ENCODE measurements around the gene ADAM30. TPM values are rescaled to one million over a fixed set of nuclear protein-coding genes. Genes with fewer than 3 reads are reported as not detected.

Gene ADAM30
- polyA plus RNA-seq, 1 donor: not detected

DNA sequence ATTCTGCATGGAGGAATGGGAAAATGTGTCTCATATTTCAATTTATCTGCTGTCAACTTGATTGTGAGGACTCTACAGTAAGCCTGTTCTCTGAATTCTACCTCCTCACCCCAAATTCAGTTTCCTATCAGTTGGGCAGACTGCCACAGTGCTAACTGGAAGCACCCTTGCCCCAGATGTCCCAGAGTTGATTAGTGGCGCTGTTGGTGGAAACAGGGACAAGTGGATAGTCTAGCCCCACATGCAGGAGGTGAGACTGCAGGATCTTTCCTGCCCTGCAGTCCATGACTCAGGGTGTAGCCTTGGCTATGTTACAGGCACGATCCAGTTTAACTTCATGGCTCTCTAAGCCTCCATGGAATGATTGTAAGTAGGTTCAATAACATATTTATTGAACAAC, 22.1 kb downstream of the ADAM30 start:
- Histone ChIP-seq H3K9me3 (ENCODE audit: control insufficient read depth, low read depth, low read length) (no peaks in the 10 kb centered on the region), H3K27me3 (ENCODE audit: control insufficient read depth, insufficient read depth, low read length) (no peaks in the 10 kb centered on the region), H3K4me1 (ENCODE audit: control insufficient read depth, insufficient read depth, low read length) (peaks cover 6% of the 10 kb centered on the region), H3K36me3 (ENCODE audit: control insufficient read depth, insufficient read depth, low read length) (no peaks in the 10 kb centered on the region), H3K4me3 (ENCODE audit: low read length) (no peak overlapping the region), H3K27ac (ENCODE audit: low read length) (no peak overlapping the region)
- no CpG with 5 or more reads among the region's 2 CpGs for WGBS (ENCODE audit: insufficient coverage, low lambda C conversion rate)
- DNase-seq: no peak

DNA sequence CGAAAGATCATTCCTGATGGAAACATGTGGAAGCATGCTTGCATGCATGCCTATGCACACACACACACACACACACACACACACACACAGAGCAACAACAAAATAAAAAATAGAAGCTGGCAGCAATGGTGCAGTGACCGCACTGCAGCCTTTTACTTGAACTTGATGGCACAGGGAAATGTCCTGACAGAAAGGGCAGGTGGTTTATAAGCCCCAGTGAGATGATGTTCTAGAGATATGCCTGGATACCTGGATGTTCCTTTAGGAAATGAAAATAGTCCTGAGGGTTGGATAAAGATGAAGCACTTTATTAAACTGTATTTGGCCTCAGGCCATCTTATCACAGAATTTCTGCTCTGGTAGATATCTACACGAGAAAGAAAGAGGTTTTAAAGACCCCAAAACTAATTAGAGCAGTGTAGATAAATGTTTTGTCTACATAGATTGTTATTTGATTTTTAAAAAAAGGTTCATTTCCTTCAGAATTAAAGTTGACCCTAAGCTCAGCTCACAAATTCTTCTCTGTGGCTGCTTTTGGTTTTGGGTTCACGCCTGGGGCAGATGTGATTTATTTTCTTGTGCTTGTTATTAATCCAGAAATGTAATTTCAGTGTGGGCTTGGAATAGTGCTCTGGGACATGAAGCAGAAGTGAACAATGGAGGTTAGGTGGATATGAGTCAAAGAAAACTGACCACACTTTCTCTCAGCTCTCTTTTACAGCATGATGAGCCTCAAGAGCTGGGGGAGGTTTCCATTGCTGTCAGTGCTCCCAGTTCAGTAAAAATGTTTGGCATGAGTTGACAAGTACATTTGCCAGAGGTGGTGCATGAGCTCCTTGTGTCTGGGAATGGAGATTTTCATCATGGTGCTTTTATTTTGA, 22.9 kb downstream of the ADAM30 start:
- DNase-seq: no peak
- H3K4me1 ChIP-seq (ENCODE audit: control insufficient read depth, insufficient read depth, low read length): peaks cover 6% of the 10 kb centered on the region
- no peaks in the 10 kb centered on the region for H3K9me3 ChIP-seq (ENCODE audit: control insufficient read depth, low read depth, low read length)
- H3K27me3 ChIP-seq (ENCODE audit: control insufficient read depth, insufficient read depth, low read length): no peaks in the 10 kb centered on the region
- no peaks in the 10 kb centered on the region for H3K36me3 ChIP-seq (ENCODE audit: control insufficient read depth, insufficient read depth, low read length)
- no peak overlapping the region for H3K4me3 ChIP-seq (ENCODE audit: low read length)
- H3K27ac ChIP-seq (ENCODE audit: low read length): no peak overlapping the region
- 50% methylated on average over 1 of the region's 4 CpGs for WGBS (ENCODE audit: insufficient coverage, low lambda C conversion rate)

GRCh38 chr1:119871881-119872280, 24.4 kb downstream of the ADAM30 start:
- no peaks in the 10 kb centered on the region for H3K9me3 ChIP-seq (ENCODE audit: control insufficient read depth, low read depth, low read length)
- H3K4me3 ChIP-seq (ENCODE audit: low read length): no peak overlapping the region
- WGBS (ENCODE audit: insufficient coverage, low lambda C conversion rate): 80% methylated on average over 2 of the region's 4 CpGs
- DNase-seq: no peak
- peaks cover 6% of the 10 kb centered on the region for H3K4me1 ChIP-seq (ENCODE audit: control insufficient read depth, insufficient read depth, low read length)
- H3K27ac ChIP-seq (ENCODE audit: low read length): no peak overlapping the region
- no peaks in the 10 kb centered on the region for H3K27me3 ChIP-seq (ENCODE audit: control insufficient read depth, insufficient read depth, low read length)
- no peaks in the 10 kb centered on the region for H3K36me3 ChIP-seq (ENCODE audit: control insufficient read depth, insufficient read depth, low read length)

DNA sequence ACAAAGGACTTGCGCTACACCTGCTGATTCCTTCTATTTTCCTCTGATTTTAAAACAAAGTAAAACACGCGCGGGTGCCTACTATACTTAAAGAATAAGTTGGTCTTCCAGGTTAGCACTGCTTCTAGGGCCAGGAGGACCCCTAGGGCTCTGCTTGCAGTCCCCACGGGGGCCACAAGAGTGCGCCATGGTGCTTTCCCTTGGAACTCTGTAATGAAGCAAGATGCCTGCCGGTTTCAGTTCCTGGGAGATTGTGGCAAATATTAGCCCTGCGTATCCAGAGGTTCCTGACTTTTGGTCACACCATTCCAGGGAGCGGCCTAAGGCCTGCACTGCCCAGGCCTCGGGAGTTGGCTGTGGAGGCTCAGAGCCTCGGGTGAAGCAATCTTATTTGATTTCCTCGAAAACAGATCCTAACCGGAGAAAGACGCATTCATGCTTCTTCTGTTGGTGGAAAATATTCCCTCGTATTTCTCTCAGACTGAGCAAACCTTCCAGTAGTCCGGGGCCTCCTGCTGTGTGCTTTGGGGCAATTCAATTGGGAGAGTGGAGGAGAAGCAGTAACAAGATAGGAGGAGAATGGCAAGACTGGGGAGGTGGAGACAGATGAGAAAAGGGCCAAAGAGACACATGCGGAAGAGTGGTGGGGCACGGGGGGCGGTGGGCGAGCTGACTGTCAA, 25.3 kb downstream of the ADAM30 start:
- 90% methylated on average over 4 of the region's 20 CpGs for WGBS (ENCODE audit: insufficient coverage, low lambda C conversion rate)

GRCh38 chr1:119869995-119870394, 26.3 kb downstream of the ADAM30 start:
- peak in 1 of 2 donors; percentile 24 for DNase-seq
- H3K27ac ChIP-seq (ENCODE audit: low read length): no peak overlapping the region
- H3K9me3 ChIP-seq (ENCODE audit: control insufficient read depth, low read depth, low read length): no peaks in the 10 kb centered on the region
- WGBS (ENCODE audit: insufficient coverage, low lambda C conversion rate): no CpG with 5 or more reads among the region's 1 CpG
- no peaks in the 10 kb centered on the region for H3K36me3 ChIP-seq (ENCODE audit: control insufficient read depth, insufficient read depth, low read length)
- no peak overlapping the region for H3K4me3 ChIP-seq (ENCODE audit: low read length)
- no peaks in the 10 kb centered on the region for H3K27me3 ChIP-seq (ENCODE audit: control insufficient read depth, insufficient read depth, low read length)
- peaks cover 6% of the 10 kb centered on the region for H3K4me1 ChIP-seq (ENCODE audit: control insufficient read depth, insufficient read depth, low read length)

More for the DNA sequence above, 25.3 kb downstream of the ADAM30 start:
- H3K27me3 ChIP-seq (ENCODE audit: control insufficient read depth, insufficient read depth, low read length): no peaks in the 10 kb centered on the region
- peaks cover 6% of the 10 kb centered on the region for H3K4me1 ChIP-seq (ENCODE audit: control insufficient read depth, insufficient read depth, low read length)
- H3K4me3 ChIP-seq (ENCODE audit: low read length): no peak overlapping the region
- H3K9me3 ChIP-seq (ENCODE audit: control insufficient read depth, low read depth, low read length): no peaks in the 10 kb centered on the region
- no peaks in the 10 kb centered on the region for H3K36me3 ChIP-seq (ENCODE audit: control insufficient read depth, insufficient read depth, low read length)
- H3K27ac ChIP-seq (ENCODE audit: low read length): no peak overlapping the region
- peak; percentile 46 to 49 for DNase-seq

DNA sequence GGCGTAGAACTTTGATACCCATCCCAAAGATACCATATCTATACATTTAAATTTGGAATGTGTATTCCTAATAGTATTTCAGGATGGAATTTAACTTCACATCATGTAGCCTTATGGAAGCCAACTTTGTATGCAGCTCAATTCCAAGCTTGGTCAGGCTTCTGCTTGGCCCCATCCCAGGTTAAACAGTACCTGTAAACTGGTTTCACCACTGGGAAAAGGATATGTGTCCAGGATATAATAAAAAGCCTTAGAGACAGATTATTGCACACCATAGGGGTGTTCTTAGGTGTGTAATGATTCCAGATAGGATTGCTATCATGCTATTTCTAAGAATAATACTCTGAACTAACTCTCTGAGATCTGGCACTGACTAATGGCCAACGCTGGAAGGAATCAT, 28.1 kb downstream of the ADAM30 start:
- WGBS (ENCODE audit: insufficient coverage, low lambda C conversion rate): no CpG with 5 or more reads among the region's 2 CpGs

GRCh38 chr1:119866451-119866850, 29.9 kb downstream of the ADAM30 start:
- H3K4me1 ChIP-seq (ENCODE audit: control insufficient read depth, insufficient read depth, low read length): peaks cover 6% of the 10 kb centered on the region
- H3K27me3 ChIP-seq (ENCODE audit: control insufficient read depth, insufficient read depth, low read length): no peaks in the 10 kb centered on the region
- no peak overlapping the region for H3K27ac ChIP-seq (ENCODE audit: low read length)
- DNase-seq: no peak
- H3K9me3 ChIP-seq (ENCODE audit: control insufficient read depth, low read depth, low read length): no peaks in the 10 kb centered on the region
- WGBS (ENCODE audit: insufficient coverage, low lambda C conversion rate): no CpG with 5 or more reads among the region's 3 CpGs
- no peaks in the 10 kb centered on the region for H3K36me3 ChIP-seq (ENCODE audit: control insufficient read depth, insufficient read depth, low read length)
- H3K4me3 ChIP-seq (ENCODE audit: low read length): no peak overlapping the region

More for the DNA sequence above, 28.1 kb downstream of the ADAM30 start:
- Histone ChIP-seq H3K4me3 (ENCODE audit: low read length) (no peak overlapping the region), H3K36me3 (ENCODE audit: control insufficient read depth, insufficient read depth, low read length) (no peaks in the 10 kb centered on the region), H3K27me3 (ENCODE audit: control insufficient read depth, insufficient read depth, low read length) (no peaks in the 10 kb centered on the region), H3K27ac (ENCODE audit: low read length) (no peak overlapping the region), H3K9me3 (ENCODE audit: control insufficient read depth, low read depth, low read length) (no peaks in the 10 kb centered on the region), H3K4me1 (ENCODE audit: control insufficient read depth, insufficient read depth, low read length) (peaks cover 6% of the 10 kb centered on the region)
- no peak for DNase-seq

GRCh38 chr1:119865627-119866026, 30.7 kb downstream of the ADAM30 start:
- no peaks in the 10 kb centered on the region for H3K9me3 ChIP-seq (ENCODE audit: control insufficient read depth, low read depth, low read length)
- no peaks in the 10 kb centered on the region for H3K27me3 ChIP-seq (ENCODE audit: control insufficient read depth, insufficient read depth, low read length)
- H3K27ac ChIP-seq (ENCODE audit: low read length): no peak overlapping the region
- no CpG with 5 or more reads among the region's 4 CpGs for WGBS (ENCODE audit: insufficient coverage, low lambda C conversion rate)
- DNase-seq: no peak
- no peaks in the 10 kb centered on the region for H3K4me1 ChIP-seq (ENCODE audit: control insufficient read depth, insufficient read depth, low read length)
- no peak overlapping the region for H3K4me3 ChIP-seq (ENCODE audit: low read length)
- no peaks in the 10 kb centered on the region for H3K36me3 ChIP-seq (ENCODE audit: control insufficient read depth, insufficient read depth, low read length)

GRCh38 chr1:119862276-119862675, 34.0 kb downstream of the ADAM30 start:
- H3K36me3 ChIP-seq (ENCODE audit: control insufficient read depth, insufficient read depth, low read length): no peaks in the 10 kb centered on the region
- no peak overlapping the region for H3K4me3 ChIP-seq (ENCODE audit: low read length)
- no peak for DNase-seq

DNA sequence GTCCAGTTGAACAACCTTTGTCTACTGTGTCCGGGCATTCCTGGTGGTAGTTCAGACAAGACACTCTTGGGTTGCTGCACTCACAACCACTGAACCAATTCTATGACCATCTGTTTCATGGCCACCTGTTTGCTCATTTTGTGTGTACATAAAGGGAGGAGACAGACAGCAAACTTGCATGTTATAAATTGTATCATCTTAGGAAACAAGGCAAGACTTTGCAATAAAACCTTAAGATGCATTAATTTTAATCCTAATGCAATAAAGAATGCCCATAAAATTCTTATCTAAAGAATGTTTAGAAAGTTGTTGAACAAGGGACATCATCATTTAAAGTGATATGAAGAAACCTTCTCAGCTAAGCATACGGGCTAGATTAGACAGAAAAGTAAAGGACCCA, 34.8 kb downstream of the ADAM30 start:
- no CpG with 5 or more reads among the region's 2 CpGs for WGBS (ENCODE audit: insufficient coverage, low lambda C conversion rate)
- H3K27ac ChIP-seq (ENCODE audit: low read length): no peak overlapping the region

More at GRCh38 chr1:119862276-119862675, 34.0 kb downstream of the ADAM30 start:
- Histone ChIP-seq H3K9me3 (ENCODE audit: control insufficient read depth, low read depth, low read length) (no peaks in the 10 kb centered on the region), H3K27ac (ENCODE audit: low read length) (no peak overlapping the region), H3K27me3 (ENCODE audit: control insufficient read depth, insufficient read depth, low read length) (no peaks in the 10 kb centered on the region), H3K4me1 (ENCODE audit: control insufficient read depth, insufficient read depth, low read length) (peaks cover 14% of the 10 kb centered on the region)

More for the DNA sequence above, 34.8 kb downstream of the ADAM30 start:
- H3K9me3 ChIP-seq (ENCODE audit: control insufficient read depth, low read depth, low read length): no peaks in the 10 kb centered on the region
- H3K36me3 ChIP-seq (ENCODE audit: control insufficient read depth, insufficient read depth, low read length): no peaks in the 10 kb centered on the region
- no peaks in the 10 kb centered on the region for H3K27me3 ChIP-seq (ENCODE audit: control insufficient read depth, insufficient read depth, low read length)
- no peak for DNase-seq
- H3K4me3 ChIP-seq (ENCODE audit: low read length): no peak overlapping the region
- peaks cover 14% of the 10 kb centered on the region for H3K4me1 ChIP-seq (ENCODE audit: control insufficient read depth, insufficient read depth, low read length)

All from large intestine (tissue), 3 donors.